B cell (primary cell): Measurements from ENCODE around the gene OPA1. TPM values are rescaled to one million over a fixed set of nuclear protein-coding genes. Genes with fewer than 3 reads are reported as not detected.

Experiments
- ATAC-seq: fragments of 200-7000 bp; cut with Tn5 transposase; one replicate; pipeline ENCODE4 v1.10.0; 2021; ENCODE audit warnings: low read depth, mild to moderate bottlenecking, moderate number of reproducible peaks, moderate library complexity
- CTCF ChIA-PET: fragments of 350-600 bp; sonication (Branson Sonifier 250); formaldehyde crosslinking; loops from one replicate; lab custom pipeline; 2021; ENCODE audit warnings: antibody characterized with exemption, inconsistent platforms; lab: Charles Lee
- POLR2A ChIA-PET: fragments of 350-600 bp; sonication (Branson Sonifier 250); formaldehyde crosslinking; loops from one replicate; lab custom pipeline; 2021; ENCODE audit warnings: antibody characterized with exemption; lab: Charles Lee
- DNase-seq: peaks from one replicate; pipeline ENCODE4 v3.0.0; 2013
- H2AFZ ChIP-seq: 2 replicates; pipeline ENCODE4 v1.6.1; 2012; ENCODE audit warnings: mild to moderate bottlenecking, low read depth, low read length; ENCODE audit not compliant: insufficient read depth, poor library complexity, severe bottlenecking
- H3K27ac ChIP-seq, 2 donors: 1 replicate in 1 of 2; 2 replicates in 1 of 2; pipeline ENCODE4 v1.5.1; 2012 to 2013; ENCODE audit warnings: low read length in 2 of 2, mild to moderate bottlenecking in 2 of 2, moderate library complexity in 1 of 2
- H3K27me3 ChIP-seq, 4 experiments: fragments of 200-600 bp in 1 of 4; sonication (generic) in 1 of 4; replicated peaks in 1 of 4; 1 replicate in 2 of 4; 2 replicates in 2 of 4; pipeline versions ENCODE4 v1.6.1 to v1.7.0; 2013 to 2016; ENCODE audit warnings: low read length in 3 of 4, mild to moderate bottlenecking in 2 of 4, mixed read lengths in 1 of 4, moderate library complexity in 1 of 4; ENCODE audit not compliant: insufficient read depth in 4 of 4, control insufficient read depth in 3 of 4; ENCODE audit errors: control extremely low read depth in 1 of 4
- H3K36me3 ChIP-seq, 2 experiments: replicated peaks in 1 of 2; 1 replicate in 1 of 2; 2 replicates in 1 of 2; pipeline versions ENCODE4 v1.6.1 to v1.7.1; 2013; ENCODE audit warnings: low read length in 1 of 2; ENCODE audit not compliant: insufficient read depth in 2 of 2, control insufficient read depth in 1 of 2; ENCODE audit errors: control extremely low read depth in 1 of 2, extremely low read depth in 1 of 2
- H3K4me1 ChIP-seq, 2 donors: fragments of 200-600 bp in 1 of 2; sonication (generic) in 1 of 2; 1 replicate in 1 of 2; 2 replicates in 1 of 2; pipeline versions ENCODE4 v1.5.1 to v1.6.1; 2013 to 2017; ENCODE audit warnings: low read length in 2 of 2; ENCODE audit not compliant: control insufficient read depth in 2 of 2, insufficient read depth in 2 of 2
- H3K4me2 ChIP-seq: replicated peaks from 2 replicates; pipeline ENCODE3; 2012; ENCODE audit warnings: mild to moderate bottlenecking, low read depth, low read length; ENCODE audit not compliant: poor library complexity, severe bottlenecking
- H3K4me3 ChIP-seq, 5 experiments: fragments of 200-600 bp in 1 of 5; sonication (generic) in 1 of 5; 1 replicate in 3 of 5; 2 replicates in 2 of 5; pipeline versions ENCODE4 v1.5.1 to v1.7.0; 2011 to 2016; ENCODE audit warnings: low read length in 4 of 5, mild to moderate bottlenecking in 4 of 5, low read depth in 2 of 5, control low read depth in 1 of 5, moderate library complexity in 1 of 5; ENCODE audit not compliant: insufficient read depth in 1 of 5; ENCODE audit errors: control extremely low read depth in 1 of 5, extremely low read depth in 1 of 5
- H3K79me2 ChIP-seq: fragments of 200-600 bp; sonication (generic); one replicate; pipeline ENCODE4 v1.6.0; 2016; ENCODE audit warnings: low read length; ENCODE audit not compliant: control insufficient read depth, insufficient read depth
- H3K9ac ChIP-seq: fragments of 200-600 bp; sonication (generic); 2 replicates; pipeline ENCODE4 v1.6.1; 2017; ENCODE audit warnings: mild to moderate bottlenecking, low read length, moderate library complexity
- H3K9me3 ChIP-seq, 3 donors: one replicate each; pipeline versions ENCODE4 v1.6.1 to v1.7.1; 2013; ENCODE audit warnings: low read length in 2 of 3; ENCODE audit not compliant: control insufficient read depth in 2 of 3, insufficient read depth in 1 of 3; ENCODE audit errors: control extremely low read depth in 1 of 3
- H4K20me1 ChIP-seq: 2 replicates; pipeline ENCODE4 v1.6.0; 2012; ENCODE audit warnings: mild to moderate bottlenecking, low read length; ENCODE audit not compliant: insufficient read depth, control insufficient read depth, poor library complexity, severe bottlenecking
- H3K27ac Mint-ChIP-seq: one replicate; pipeline ENCODE4 v1.8.0; 2021; ENCODE audit warnings: mixed read lengths
- H3K27me3 Mint-ChIP-seq: one replicate; pipeline ENCODE4 v1.8.0; 2021; ENCODE audit warnings: mixed read lengths
- H3K4me1 Mint-ChIP-seq: one replicate; pipeline ENCODE4 v1.8.0; 2021; ENCODE audit warnings: mixed read lengths
- H3K4me3 Mint-ChIP-seq: one replicate; pipeline ENCODE4 v1.8.0; 2021; ENCODE audit warnings: mixed read lengths
- H3K9me3 Mint-ChIP-seq: one replicate; pipeline ENCODE4 v1.8.0; 2022; ENCODE audit warnings: mixed read lengths; ENCODE audit not compliant: insufficient read depth
- CTCF ChIP-seq: fragments of 200-600 bp; IDR thresholded peaks from one replicate; pipeline ENCODE4 v1.8.0; 2022; ENCODE audit warnings: antibody characterized with exemption, mild to moderate bottlenecking
- EZH2 ChIP-seq: IDR thresholded peaks from 2 replicates; pipeline ENCODE4 v1.6.1; 2012; ENCODE audit warnings: borderline replicate concordance, low read depth, mild to moderate bottlenecking, moderate library complexity, low read length; ENCODE audit not compliant: insufficient read depth, poor library complexity, severe bottlenecking
- WGBS: methylation state at CpG from one replicate; pipeline ENCODE4 v1.1.5; 2013; ENCODE audit warnings: missing lambda C conversion rate; ENCODE audit not compliant: insufficient coverage; 5-methylcytosine and 5-hydroxymethylcytosine counted together
- intact Hi-C: fragments of 100-400 bp; cut with micrococcal nuclease; formaldehyde crosslinking; loops from one replicate; pipeline ENCODE4 v1.10.0; 2022
- polyA plus RNA-seq: library from polyadenylated mRNA; depleted of rRNA; stranded (reverse); fragments of >200 nt; gene quantifications from 2 replicates; pipeline ENCODE4 v1.2.3, GENCODE V29; 2012
- total RNA-seq, 2 donors: library from RNA; stranded (reverse); fragments of 120-200 nt in 1 of 2; gene quantifications; 1 replicate in 1 of 2; 2 replicates in 1 of 2; pipeline versions ENCODE4 v1.2.3 to v1.2.4, GENCODE V29; 2013 to 2022

The OPA1 gene
- total and polyA plus RNA-seq, 2 donors (not counting 1 experiment from before 2014, with no cell fraction given): 9.1 to 62.8 TPM

- H3K27ac Mint-ChIP-seq: no peak overlapping the region
- DNase-seq (no peak), ATAC-seq (no peak)
- Histone ChIP-seq H4K20me1 (no peaks in the 10 kb centered on the region), H3K4me1 (peaks cover 0 to 6% of the 10 kb centered on the region in 2 donors), H3K9me3 (no peaks in the 10 kb centered on the region), H3K27ac (no peak overlapping the region), H2AFZ (no peak overlapping the region), H3K9ac (no peak overlapping the region), H3K36me3 (no peaks in the 10 kb centered on the region), H3K4me3 (no peak overlapping the region), H3K4me2 (no peak overlapping the region), H3K79me2 (no peaks in the 10 kb centered on the region), H3K27me3 (peaks cover 0 to 2% (median 0%) of the 10 kb centered on the region in 4 experiments)
- no peaks in the 10 kb centered on the region for H3K9me3 Mint-ChIP-seq
- TF ChIP-seq EZH2: no peak
- H3K4me3 Mint-ChIP-seq: no peak overlapping the region
- H3K27me3 Mint-ChIP-seq: no peaks in the 10 kb centered on the region
- ChIA-PET CTCF (no interaction called here), POLR2A (no interaction called here)
- intact Hi-C loops: no loop called here
- H3K4me1 Mint-ChIP-seq: peaks cover 3% of the 10 kb centered on the region
- WGBS: 97% methylated on average over 17 of the region's 17 CpGs
Observed at GRCh38 chr3:193737191-193737751, 144.3 kb downstream of the OPA1 start.

GRCh38 chr3:193742628-193743027 is 149.6 kb downstream of the OPA1 start:
- Histone ChIP-seq H2AFZ (peak overlapping the region; percentile 34), H3K27me3 (peaks cover 0 to 2% (median 0%) of the 10 kb centered on the region in 4 experiments)

More at GRCh38 chr3:193742628-193743027, 149.6 kb downstream of the OPA1 start:
- Histone ChIP-seq H4K20me1 (no peaks in the 10 kb centered on the region), H3K36me3 (no peaks in the 10 kb centered on the region), H3K9me3 (no peaks in the 10 kb centered on the region), H3K27ac (peak overlapping the region; percentile 16 to 75), H3K79me2 (no peaks in the 10 kb centered on the region), H3K9ac (peak overlapping the region; percentile 5), H3K4me3 (peak overlapping the region in 1 of 5 experiments; percentile 9), H3K4me1 (peaks cover 19 to 26% of the 10 kb centered on the region in 2 donors), H3K4me2 (peak overlapping the region; percentile 37)
- Mint-ChIP-seq H3K4me3 (peak overlapping the region; percentile 61), H3K27ac (peak overlapping the region; percentile 77), H3K9me3 (no peaks in the 10 kb centered on the region), H3K4me1 (peaks cover 24% of the 10 kb centered on the region), H3K27me3 (no peaks in the 10 kb centered on the region)
- DNase-seq: peak; percentile 73
- ChIA-PET CTCF (interaction anchor here (0.7 kb wide), 1 partner anchor 573 kb away, joined by 3 read pairs; no protein-coding TSS in a partner anchor), POLR2A (no interaction called here)
- TF ChIP-seq CTCF: no peak
- intact Hi-C loops: loop anchor here (10.0 kb wide), 1 partner anchor 48 kb away; no protein-coding TSS in a partner anchor
- 71% methylated on average over 3 of the region's 4 CpGs for WGBS
- peak; percentile 60 for ATAC-seq
